Brain microvascular endothelial cell (primary cell): Measurements from ENCODE around the gene APOBEC3H.
"Not testable (repeated sequence)": the region's sequence is repeated elsewhere in the genome, so short reads cannot be mapped to it uniquely, and the experiment has no call there.

ENCODE experiments used
- DNase-seq: peaks from one replicate; pipeline ENCODE4 v3.0.0-alpha.2; 2020
- H3K27ac ChIP-seq: fragments of 250-450 bp; sonication (Bioruptor Pico); 2 replicates; pipeline ENCODE4 v1.5.1; 2020; ENCODE audit warnings: mild to moderate bottlenecking, moderate library complexity
- H3K27me3 ChIP-seq: fragments of 250-450 bp; sonication (Bioruptor Pico); replicated peaks from 2 replicates; pipeline ENCODE4 v1.5.1; 2020; ENCODE audit warnings: mild to moderate bottlenecking
- H3K36me3 ChIP-seq: fragments of 250-450 bp; sonication (Bioruptor Pico); replicated peaks from 2 replicates; pipeline ENCODE4 v1.5.1; 2020; ENCODE audit warnings: mild to moderate bottlenecking
- H3K4me3 ChIP-seq: 2 replicates; pipeline ENCODE4 v1.5.1; 2011; ENCODE audit warnings: low read depth, mild to moderate bottlenecking, control low read depth, low read length, moderate library complexity
- in situ Hi-C: cut with HindIII; loops from 2 replicates; pipeline ENCODE4 v1.10.0; 2017; ENCODE audit warnings: low sequenced_read_pairs, low pct_ligation_motif_present
- TF ChIP-seq, protein P1 (sequence below): IDR thresholded peaks from 2 replicates; pipeline ENCODE4 v1.5.1; 2011; ENCODE audit warnings: low read depth, mild to moderate bottlenecking, moderate library complexity, low read length, control low read depth, inconsistent platforms; ENCODE audit errors: missing control alignments

The APOBEC3H gene

DNA sequence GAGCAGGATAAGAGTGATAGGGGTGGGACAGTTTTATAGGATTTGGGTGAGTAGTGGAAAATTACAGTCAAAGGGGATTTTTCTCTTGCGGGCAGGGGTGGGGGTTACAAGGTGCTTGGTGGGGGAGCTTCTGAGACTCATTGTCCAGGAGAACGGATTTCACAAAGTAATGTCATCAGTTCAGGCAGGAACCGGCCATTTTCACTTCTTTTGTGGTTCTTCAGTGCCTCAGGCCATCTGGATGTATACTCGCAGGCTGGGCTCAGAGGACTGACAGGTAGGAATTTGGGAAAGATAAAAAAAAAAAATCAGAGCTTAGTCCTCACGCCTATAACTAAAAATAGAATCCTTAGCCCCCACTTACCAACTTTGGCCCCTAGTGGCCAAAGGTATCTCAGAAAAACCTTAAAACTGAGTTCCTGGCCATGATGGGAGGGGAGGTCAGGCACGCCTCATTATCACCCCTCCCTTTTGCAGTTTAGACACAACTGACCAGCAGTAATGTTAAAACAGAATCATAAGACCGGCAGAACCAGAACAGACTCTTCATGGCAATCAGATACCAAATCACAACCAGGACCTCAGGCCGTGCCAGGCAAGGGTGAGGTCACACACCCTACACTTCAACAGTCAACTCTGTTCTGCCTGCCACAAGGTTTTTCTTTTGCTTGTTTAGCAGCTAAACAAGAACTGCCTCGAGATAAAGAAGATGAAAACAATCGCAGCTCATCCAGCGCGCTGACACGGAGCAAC, 28.8 kb upstream of the APOBEC3H start:
- in situ Hi-C loops = no loop called here
- no peaks in the 10 kb centered on the region for H3K27me3 ChIP-seq
- no peak overlapping the region for H3K27ac ChIP-seq
- no peak for DNase-seq
- no peak overlapping the region for H3K4me3 ChIP-seq
- TF ChIP-seq, protein P1, sequence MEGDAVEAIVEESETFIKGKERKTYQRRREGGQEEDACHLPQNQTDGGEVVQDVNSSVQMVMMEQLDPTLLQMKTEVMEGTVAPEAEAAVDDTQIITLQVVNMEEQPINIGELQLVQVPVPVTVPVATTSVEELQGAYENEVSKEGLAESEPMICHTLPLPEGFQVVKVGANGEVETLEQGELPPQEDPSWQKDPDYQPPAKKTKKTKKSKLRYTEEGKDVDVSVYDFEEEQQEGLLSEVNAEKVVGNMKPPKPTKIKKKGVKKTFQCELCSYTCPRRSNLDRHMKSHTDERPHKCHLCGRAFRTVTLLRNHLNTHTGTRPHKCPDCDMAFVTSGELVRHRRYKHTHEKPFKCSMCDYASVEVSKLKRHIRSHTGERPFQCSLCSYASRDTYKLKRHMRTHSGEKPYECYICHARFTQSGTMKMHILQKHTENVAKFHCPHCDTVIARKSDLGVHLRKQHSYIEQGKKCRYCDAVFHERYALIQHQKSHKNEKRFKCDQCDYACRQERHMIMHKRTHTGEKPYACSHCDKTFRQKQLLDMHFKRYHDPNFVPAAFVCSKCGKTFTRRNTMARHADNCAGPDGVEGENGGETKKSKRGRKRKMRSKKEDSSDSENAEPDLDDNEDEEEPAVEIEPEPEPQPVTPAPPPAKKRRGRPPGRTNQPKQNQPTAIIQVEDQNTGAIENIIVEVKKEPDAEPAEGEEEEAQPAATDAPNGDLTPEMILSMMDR = peak; percentile 2
- no peaks in the 10 kb centered on the region for H3K36me3 ChIP-seq

DNA sequence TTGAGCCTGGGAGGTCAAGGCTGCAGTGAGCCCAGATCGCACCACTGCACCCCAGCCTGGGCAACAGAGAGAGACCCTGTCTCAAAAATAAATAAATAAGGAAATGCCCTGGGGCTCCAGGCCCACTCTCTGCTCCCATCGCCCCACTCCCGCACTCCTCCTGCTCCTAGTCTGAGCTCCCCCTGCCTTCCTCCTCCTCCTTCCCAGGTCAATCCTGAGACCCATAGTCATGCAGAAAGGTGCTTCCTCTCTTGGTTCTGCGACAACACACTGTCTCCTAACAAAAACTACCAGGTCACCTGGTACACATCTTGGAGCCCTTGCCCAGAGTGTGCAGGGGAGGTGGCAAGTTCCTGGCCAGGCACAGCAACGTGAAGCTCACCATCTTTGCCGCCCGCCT, 26.9 kb upstream of the APOBEC3H start:
- DNase-seq = no peak
- Histone ChIP-seq H3K4me3 (no peak overlapping the region), H3K27me3 (no peaks in the 10 kb centered on the region), H3K36me3 (no peaks in the 10 kb centered on the region), H3K27ac (no peak overlapping the region)
- TF ChIP-seq, protein P1 = no peak
- in situ Hi-C loops = no loop called here

DNA sequence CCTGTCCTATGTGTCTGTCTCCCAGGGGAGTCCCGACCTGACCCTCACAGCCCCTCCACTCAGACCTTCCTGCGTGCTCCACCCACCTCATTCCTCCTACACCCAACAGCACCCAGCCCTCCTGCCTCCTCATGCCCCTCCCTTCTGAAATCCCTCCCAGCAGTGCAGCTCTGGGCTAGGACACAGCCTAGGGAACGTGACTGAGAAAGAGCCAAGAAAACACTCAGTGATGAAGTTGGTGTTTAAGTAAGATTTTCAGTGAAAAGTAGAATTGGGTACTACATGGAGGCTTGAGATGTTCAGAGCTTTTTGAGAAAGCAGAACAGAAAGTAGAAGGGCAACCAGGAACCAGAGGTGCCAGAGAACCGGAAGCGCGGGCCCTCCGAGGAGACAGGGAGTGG, 24.5 kb upstream of the APOBEC3H start:
- H3K36me3 ChIP-seq, H3K4me3 ChIP-seq, in situ Hi-C loops, H3K27ac ChIP-seq, H3K27me3 ChIP-seq, DNase-seq: not testable (repeated sequence)

DNA sequence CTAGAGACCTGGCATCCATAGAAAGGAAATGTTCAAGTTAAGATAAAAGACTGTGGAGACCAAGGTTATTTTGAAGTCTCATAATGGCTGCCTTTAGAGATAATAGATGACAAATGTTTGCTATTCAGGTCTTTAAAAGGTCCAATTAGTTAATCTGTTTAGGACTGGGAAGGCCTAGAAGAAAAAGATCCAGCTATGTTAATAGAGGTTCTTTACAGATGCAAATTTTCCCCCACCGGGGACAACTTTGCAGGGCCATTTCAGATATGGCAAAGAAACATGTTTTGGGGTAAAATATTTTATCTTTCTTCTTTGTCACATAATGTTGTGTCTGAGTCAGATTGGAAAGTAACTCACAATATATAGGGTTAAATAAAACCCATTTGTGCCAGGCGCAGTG, 23.1 kb upstream of the APOBEC3H start:
- TF ChIP-seq, protein P1 = no peak
- in situ Hi-C loops = no loop called here
- no peaks in the 10 kb centered on the region for H3K36me3 ChIP-seq
- H3K27ac ChIP-seq = no peak overlapping the region
- no peaks in the 10 kb centered on the region for H3K27me3 ChIP-seq
- H3K4me3 ChIP-seq = no peak overlapping the region
- no peak for DNase-seq

DNA sequence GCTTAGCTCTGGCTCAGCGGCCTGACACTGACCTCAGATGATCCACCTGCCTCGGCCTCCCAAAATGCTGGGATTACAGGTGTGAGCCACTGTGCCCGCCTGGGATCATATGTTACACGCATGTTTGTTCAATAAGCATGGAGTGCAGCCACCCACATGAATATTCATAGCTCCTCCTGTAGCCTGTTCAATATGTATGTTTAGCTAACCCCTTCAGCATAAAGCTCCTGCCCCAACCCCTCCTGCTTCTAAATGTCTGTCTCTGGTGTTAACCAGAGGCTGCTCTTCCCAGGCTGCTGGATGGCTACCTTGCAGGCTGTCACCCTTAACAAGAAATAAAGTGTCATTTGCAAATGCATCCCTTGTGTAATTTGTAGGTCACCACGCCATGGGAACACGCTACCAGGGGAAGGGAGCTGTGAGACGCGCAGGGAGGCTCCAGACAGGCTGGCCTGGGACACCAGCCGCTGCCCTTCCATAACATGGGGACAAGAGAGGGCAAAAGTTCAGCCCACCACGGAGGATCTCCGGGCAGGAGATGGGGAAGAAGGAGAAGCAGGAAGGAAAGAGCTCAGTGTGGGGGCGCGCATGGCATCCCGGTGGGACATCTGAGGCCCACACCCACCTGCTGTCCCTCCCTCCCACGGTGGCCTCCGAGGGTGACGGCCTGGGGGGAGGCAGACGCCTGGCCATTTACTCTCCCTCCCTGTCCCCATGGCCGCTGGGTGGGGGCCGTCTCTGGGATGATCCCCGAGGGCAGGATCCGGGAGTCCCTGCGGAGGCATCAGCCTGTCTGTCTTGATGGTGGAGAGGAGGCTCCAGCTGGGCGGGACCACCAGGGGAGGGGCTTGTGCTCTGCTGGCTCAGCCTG, 20.7 kb upstream of the APOBEC3H start:
- DNase-seq, H3K4me3 ChIP-seq, H3K36me3 ChIP-seq, in situ Hi-C loops, H3K27me3 ChIP-seq, H3K27ac ChIP-seq: not testable (repeated sequence)

DNA sequence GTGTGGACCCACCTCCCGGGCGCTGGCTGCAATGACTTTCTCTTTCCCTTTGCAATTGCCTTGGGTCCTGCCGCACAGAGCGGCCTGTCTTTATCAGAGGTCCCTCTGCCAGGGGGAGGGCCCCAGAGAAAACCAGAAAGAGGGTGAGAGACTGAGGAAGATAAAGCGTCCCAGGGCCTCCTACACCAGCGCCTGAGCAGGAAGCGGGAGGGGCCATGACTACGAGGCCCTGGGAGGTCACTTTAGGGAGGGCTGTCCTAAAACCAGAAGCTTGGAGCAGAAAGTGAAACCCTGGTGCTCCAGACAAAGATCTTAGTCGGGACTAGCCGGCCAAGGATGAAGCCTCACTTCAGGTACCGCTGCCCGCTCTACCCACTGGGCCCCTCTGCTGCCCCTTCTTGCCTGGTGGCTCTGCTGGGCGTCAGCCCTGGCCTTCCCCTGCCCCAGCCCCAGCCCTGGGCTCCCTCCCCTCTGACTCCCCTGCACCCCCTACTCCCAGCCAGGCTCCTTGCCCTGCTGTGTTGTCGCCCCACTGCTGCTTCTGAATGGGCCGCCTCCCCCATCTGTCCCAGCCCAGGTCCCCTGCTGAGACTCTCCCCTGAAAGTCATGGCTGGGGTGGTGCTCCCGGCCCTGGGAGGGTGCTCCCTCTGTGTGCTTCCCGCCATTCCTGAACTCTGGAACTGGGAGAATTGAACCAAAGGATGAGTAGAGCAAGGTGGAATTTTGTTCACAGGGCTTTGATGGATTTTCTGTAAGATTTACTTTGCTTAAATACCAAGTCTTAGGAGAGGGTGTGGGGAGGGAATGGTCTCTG, 19.8 kb upstream of the APOBEC3H start, which contains the start of gene APOBEC3G:
Gene APOBEC3G, plus strand, starts transcription at position 250 of the 815 bp plus-strand sequence. Its CDS starts 87 bp downstream, at position 337.
- H3K36me3 ChIP-seq, H3K27ac ChIP-seq, in situ Hi-C loops, H3K27me3 ChIP-seq: not testable (repeated sequence)
- DNase-seq = peak; percentile 40
- peak within 1 kb of the TSS; percentile 42 for H3K4me3 ChIP-seq

DNA sequence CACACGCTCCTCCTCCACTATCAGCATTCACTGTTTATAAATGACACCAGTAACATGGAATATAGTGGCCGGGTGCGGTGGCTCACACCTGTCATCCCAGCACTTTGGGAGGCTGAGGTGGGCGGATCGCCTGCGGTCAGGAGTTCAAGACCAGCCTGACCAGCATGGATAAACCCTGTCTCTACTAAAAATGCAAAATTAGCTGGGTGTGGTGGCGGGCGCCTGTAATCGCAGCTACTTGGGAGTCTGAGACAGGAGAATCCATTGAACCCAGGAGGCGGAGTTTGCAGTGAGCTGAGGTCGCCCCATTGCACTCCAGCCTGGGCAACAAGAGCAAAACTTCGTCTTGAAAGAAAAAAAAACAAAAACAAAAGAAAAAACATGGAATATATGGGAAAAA, 19.1 kb upstream of the APOBEC3H start:
- H3K27me3 ChIP-seq, H3K36me3 ChIP-seq, DNase-seq, in situ Hi-C loops, H3K4me3 ChIP-seq, H3K27ac ChIP-seq: not testable (repeated sequence)
